ENCODE measurements around the gene HIGD1C.

DNA sequence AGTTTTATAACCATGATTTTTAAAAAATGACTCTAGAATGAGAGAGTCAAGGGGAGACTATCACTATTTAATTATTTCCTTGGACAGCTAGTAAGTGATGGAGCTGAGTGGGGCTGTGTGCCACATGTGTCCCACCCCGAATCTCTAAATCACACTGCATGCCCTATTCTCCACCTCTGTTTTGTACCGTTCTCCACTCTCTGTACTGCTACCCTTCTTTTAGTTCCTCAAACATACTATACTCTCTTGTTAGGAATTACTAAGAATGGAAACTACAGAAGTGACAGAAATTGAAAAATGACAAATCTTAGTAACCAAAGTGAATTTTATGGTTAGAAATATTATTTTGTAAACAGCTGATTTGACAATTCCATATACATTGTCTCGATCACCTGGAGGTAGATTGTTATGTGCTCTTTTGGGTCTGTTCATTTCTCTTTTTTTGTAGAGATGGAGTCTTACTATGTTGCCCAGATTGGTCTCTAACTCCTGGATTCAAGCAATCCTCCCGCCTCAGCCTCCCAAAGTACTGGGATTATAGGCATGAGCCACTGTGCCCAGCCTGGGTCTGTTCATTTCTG, 37.9 kb downstream of the HIGD1C start:
- TF ChIP-seq POLR2A (IDR thresholded peaks at IDR 0.05), result no peak
- TF ChIP-seq, protein P1, sequence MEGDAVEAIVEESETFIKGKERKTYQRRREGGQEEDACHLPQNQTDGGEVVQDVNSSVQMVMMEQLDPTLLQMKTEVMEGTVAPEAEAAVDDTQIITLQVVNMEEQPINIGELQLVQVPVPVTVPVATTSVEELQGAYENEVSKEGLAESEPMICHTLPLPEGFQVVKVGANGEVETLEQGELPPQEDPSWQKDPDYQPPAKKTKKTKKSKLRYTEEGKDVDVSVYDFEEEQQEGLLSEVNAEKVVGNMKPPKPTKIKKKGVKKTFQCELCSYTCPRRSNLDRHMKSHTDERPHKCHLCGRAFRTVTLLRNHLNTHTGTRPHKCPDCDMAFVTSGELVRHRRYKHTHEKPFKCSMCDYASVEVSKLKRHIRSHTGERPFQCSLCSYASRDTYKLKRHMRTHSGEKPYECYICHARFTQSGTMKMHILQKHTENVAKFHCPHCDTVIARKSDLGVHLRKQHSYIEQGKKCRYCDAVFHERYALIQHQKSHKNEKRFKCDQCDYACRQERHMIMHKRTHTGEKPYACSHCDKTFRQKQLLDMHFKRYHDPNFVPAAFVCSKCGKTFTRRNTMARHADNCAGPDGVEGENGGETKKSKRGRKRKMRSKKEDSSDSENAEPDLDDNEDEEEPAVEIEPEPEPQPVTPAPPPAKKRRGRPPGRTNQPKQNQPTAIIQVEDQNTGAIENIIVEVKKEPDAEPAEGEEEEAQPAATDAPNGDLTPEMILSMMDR (IDR thresholded peaks at IDR 0.05), result no peak

Measured in adrenal gland (tissue), 5 donors.